HG03565 (cell line): Measurements from ENCODE around the gene PTPRK.

ENCODE experiments used
- ATAC-seq: cut with Tn5 transposase; IDR thresholded peaks from one replicate; pipeline ENCODE4 v1.9.1; 2021; ENCODE audit warnings: mild to moderate bottlenecking, moderate library complexity; ENCODE audit not compliant: unreplicated experiment

The PTPRK gene

DNA sequence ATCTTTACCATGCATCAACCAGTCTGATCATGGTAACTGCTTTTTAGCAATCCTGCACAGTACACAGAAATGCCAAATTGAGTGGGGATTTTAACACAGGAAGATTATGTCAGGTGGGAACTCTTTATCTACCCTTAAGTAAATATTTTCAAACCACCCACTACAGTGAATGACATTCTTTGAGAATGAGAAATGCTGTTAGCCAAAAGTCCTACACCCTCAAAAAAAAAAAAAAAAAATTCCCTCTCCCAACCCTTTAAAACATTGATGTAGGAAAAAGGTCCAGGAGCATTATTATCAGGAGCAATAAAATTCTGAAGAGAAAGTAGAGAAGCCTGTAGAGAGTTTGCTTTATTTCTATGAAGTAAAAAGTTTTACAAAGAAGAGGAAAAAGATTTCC lies 312.3 kb downstream of the PTPRK start:
- ATAC-seq: no peak

- ATAC-seq: no peak
Observed at GRCh38 chr6:128206610-128207426, 313.6 kb downstream of the PTPRK start.

DNA sequence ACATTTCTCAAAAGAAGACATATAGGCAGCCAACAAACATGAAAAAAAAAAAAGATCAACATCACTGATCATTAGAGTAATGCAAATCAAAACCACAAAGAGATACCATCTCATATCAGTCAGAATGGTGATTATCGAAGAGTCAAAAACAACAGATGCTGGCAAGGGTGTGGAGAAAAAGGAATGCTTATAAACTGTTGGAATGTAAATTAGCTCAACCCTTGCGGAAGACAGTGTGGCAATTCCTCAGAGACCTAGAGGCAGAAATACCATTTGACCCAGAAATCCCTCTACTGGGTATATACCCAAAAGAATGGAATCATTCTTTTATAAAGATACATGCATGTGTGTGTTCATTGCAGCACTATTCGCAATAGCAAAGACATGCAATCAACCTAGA lies 315.8 kb downstream of the PTPRK start:
- ATAC-seq: no peak

DNA sequence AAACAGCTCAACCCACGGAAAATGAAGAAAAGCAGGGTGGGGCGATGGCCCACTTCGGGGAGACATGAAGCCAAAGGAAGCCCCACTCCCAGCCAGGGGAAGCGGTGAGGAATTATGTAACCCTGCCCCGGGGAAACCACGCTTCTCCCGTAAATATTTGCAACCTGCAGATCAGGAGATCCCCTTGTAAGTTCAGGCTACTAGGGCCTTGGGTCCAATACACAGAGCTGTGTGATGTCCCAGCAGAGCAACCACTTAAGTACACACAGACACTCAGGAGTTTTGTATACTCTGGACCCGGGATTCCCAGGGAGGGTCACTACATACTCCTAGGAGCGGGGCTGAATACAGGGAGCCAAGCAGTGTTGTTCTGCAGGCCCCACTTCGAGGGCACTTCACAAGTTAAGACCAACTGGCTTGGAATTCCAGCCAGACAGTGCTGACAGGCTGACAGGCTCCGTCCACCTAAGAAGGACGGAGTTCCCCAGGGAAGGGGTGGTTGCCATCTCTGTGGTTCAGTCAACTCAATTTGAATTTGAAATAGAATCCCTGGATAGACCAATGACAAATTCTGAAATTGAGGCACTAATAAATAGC lies 318.1 kb downstream of the PTPRK start:
- no peak for ATAC-seq

- no peak for ATAC-seq
Observed at GRCh38 chr6:128200789-128201188, 319.6 kb downstream of the PTPRK start.

GRCh38 chr6:128199461-128199860 lies 320.9 kb downstream of the PTPRK start:
- ATAC-seq: no peak

- ATAC-seq: no peak
Observed at GRCh38 chr6:128192972-128193371, 327.4 kb downstream of the PTPRK start.

DNA sequence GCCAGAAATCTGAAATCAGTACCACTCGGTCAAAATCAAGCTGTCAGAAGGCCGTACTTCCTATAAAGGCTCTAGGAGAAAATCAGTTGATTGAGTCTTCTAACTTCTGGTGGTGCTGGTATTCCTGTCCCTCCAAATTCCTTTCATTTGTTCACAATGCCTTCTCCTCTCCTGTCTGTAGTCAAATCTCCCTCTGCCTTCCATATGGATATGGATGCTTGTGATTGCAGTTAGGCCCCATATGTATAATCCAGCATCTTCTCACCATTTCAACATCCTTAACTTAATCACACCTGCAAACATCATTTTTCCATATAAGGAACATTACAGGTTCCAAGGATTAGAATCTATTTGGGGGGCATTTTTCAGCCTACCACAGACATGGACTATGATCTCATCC lies 331.7 kb downstream of the PTPRK start:
- no peak for ATAC-seq

DNA sequence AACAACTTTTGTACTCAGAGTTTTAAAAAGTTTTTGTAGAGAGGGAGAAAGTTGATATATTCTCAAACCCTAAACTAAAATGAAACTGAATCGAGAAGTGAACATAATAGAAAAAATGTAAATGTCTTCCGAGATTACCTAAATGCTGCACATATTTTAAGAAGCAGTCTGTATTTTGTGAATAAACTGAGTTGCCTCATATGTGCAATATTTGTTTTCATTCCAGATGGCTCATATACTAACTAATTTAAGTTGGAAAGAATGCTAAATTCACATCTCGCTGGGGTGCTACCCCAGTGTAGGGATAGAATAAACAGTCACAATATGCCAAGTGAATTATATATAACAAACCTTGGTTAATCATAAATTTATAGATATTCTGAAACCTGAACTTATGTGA lies 333.7 kb downstream of the PTPRK start:
- ATAC-seq: no peak

DNA sequence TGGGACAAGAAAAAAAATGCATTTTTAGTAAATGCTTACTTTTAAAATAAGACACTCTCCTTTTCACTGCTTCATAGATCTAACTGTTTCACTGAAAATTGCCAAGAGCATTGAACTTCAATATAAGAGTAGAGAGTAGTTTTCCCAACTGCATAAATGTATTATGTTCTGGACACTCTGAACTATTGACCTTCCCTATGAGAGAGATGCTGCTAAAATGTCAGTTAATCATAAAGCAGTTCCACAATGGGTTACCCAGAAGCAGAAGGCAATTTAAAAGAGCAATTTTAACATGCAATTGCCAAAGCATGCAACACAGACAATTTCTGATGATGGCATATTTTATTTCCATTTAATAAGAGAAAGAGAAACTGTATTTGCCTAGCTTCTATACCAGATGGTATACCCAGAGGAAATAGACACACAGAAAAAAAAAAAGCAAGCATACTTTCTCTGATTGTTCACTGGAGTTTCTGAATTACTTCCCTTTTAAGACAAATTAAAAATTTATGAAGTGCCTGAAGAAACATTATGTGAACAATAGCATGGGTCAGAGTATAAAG lies 340.4 kb downstream of the PTPRK start:
- no peak for ATAC-seq

- no peak for ATAC-seq
Observed at GRCh38 chr6:128174724-128175123, 345.7 kb downstream of the PTPRK start.

DNA sequence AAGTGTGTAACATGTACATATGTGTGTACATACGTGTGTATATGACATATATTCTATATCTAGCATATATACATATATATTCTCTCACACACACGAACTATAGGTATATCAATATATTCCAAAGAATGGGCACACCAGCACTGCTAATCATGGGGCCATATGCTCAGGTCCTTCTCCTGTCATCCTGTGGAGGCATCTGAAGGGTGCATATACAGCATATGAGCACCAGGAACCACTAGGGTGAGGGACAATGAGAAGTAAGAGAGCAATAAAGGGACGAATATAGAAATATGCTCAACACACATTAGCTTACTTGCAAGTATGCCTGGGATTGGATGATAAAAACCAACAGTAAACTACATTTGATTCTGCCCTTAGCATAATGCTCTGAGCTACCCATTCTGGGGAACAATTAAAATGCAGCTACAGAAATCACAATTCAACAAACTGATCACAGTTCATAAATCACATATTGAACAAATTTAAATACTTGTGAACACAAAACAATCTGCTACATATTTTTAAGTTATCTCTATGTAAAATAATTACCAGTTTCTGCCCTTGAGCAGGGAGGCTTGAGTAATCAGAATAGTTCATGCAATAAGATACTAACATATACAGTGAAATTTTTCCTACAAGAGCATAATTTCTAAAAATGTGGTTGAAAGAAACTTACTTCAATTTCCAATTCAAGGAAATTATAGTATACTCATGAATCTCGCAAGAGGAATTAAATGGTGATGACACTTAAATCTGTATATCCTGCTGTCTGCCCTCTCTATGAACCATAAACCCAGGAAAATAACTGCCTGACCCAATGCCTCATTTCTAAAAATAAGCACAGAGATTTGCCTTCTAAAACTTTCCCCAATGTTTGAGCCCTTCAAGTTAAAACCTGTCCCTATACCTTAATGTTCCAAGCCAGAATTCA lies 347.4 kb downstream of the PTPRK start:
- ATAC-seq: no peak

DNA sequence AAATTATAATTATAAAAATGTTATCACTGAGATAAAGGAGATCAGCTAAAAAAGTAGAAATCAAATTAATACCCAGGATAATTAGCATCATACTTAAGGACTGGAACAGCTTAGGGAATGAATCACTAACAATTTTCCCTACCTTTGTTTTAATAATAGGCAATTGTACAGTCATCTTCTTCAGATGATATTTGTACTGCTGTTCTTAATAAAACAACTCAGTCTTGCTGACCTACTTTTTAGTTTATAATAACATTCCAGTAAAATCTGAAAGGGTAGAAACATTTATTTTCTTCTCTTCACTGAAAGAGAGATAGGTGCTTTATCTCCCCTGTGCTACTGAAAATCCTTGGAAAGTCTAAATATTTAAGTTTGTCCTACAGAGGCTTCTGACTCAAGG lies 348.3 kb downstream of the PTPRK start:
- no peak for ATAC-seq

DNA sequence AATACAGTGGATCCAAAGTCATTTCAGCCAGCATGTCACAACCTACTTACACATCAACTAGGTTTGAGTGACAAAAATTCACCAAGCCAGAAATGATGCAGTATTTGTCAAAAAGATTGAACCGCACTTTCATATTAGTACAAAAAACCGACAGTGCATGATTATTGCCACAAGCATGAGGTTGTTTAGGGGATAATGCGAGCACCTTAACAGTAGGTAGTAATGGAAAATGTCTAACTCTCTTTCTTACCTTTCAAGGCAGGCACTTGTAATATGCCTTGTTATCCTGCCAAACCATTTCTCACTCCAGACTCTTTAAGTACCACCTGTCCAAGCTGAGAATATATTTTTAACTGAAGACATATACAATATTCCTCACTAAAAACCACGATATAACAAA lies 349.2 kb downstream of the PTPRK start:
- no peak for ATAC-seq

- no peak for ATAC-seq
Observed at GRCh38 chr6:128168244-128168643, 352.2 kb downstream of the PTPRK start.

DNA sequence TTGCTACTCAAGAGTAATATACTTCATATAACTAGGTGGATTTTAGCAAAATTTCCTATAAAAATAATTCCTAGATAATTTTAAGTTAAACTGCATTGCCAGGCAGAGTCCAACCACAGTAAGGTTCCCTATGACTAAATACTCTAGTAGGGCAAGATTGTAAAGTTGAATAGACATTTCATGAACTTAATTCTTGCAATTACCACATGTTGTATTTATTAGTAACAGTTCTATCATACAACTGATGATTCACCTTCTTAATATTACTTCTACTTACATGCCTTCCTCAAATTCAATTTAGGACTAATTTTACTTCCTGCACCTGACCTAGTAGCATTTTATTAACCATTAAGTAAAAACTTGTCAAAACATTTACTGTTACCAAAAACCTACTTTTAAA lies 352.8 kb downstream of the PTPRK start:
- no peak for ATAC-seq

DNA sequence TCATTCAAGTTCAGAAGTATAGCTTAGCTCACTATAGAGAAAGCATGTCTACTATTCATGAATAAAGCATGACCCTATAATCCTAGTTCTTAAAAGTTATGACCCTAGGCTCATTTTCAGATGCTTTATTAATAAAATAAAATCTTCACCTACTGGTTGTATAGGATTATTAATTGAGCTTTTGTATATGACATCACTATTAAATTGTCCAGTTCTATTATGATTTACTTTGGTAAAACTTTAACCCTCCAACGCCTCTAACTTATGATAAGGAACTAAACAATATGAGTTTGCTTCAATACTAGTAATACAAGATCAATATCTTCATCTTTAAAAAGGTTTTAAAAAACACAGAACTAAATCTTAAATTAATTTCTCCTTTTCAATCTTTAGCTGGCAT lies 356.1 kb downstream of the PTPRK start:
- no peak for ATAC-seq

DNA sequence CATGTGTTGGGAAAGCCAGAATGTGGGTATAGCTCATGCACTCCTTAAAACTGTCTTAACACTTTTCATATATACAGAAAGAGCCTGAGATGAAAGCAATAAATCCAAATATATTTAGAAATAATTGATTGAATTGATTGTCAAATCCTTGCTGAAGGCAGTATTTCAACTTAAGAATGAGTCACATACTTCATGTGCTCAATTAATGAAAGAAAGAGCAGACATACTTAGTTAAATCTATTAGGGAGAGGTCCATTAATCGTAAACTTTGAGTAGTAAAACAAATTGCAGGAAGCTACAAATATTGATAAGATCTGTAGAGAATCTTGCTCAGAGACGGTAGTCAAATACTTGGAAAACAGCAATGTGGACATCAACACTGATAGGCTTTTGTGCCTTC lies 358.0 kb downstream of the PTPRK start:
- no peak for ATAC-seq

- ATAC-seq: no peak
Observed at GRCh38 chr6:128161839-128162238, 358.6 kb downstream of the PTPRK start.

- no peak for ATAC-seq
Observed at GRCh38 chr6:128161263-128161662, 359.1 kb downstream of the PTPRK start.

GRCh38 chr6:128158496-128158895 lies 361.9 kb downstream of the PTPRK start:
- no peak for ATAC-seq
